Osteoblast (primary cell): ENCODE results near the gene SS18L1. TPM values are rescaled to one million over a fixed set of nuclear protein-coding genes. Genes with fewer than 3 reads are reported as not detected.

Experiments used
- DNase-seq: peaks from one replicate; pipeline ENCODE4 v3.0.0; 2011; ENCODE audit warnings: low spot score, mixed read lengths; ENCODE audit not compliant: insufficient read length; ENCODE audit errors: missing footprints
- H2AFZ ChIP-seq: 2 replicates; pipeline ENCODE4 v1.6.0; 2011; ENCODE audit warnings: mild to moderate bottlenecking, low read length
- H3K27ac ChIP-seq: 2 replicates; pipeline ENCODE4 v1.5.1; 2011; ENCODE audit warnings: mild to moderate bottlenecking, low read depth, low read length, moderate library complexity
- H3K27me3 ChIP-seq: 2 replicates; pipeline ENCODE4 v1.6.0; 2012; ENCODE audit warnings: mild to moderate bottlenecking, control low read depth, inconsistent platforms, low read length, moderate library complexity; ENCODE audit not compliant: insufficient read depth
- H3K36me3 ChIP-seq: 2 replicates; pipeline ENCODE4 v1.5.1; 2011; ENCODE audit warnings: mild to moderate bottlenecking, low read length, control low read depth, moderate library complexity; ENCODE audit not compliant: insufficient read depth
- H3K4me1 ChIP-seq: 2 replicates; pipeline ENCODE4 v1.5.1; 2011; ENCODE audit warnings: mild to moderate bottlenecking, low read length, control low read depth, moderate library complexity; ENCODE audit not compliant: insufficient read depth
- H3K4me2 ChIP-seq: 2 replicates; pipeline ENCODE4 v1.6.0; 2011; ENCODE audit warnings: mild to moderate bottlenecking, low read length; ENCODE audit not compliant: insufficient read depth
- H3K4me3 ChIP-seq: fragments of 200-600 bp; sonication (generic); 3 replicates; pipeline ENCODE4 v1.5.1; 2012; ENCODE audit warnings: mild to moderate bottlenecking, low read length, inconsistent platforms; ENCODE audit not compliant: insufficient read depth
- H3K79me2 ChIP-seq: 2 replicates; pipeline ENCODE4 v1.6.0; 2012; ENCODE audit warnings: mild to moderate bottlenecking, low read length, control low read depth, inconsistent platforms; ENCODE audit not compliant: insufficient read depth
- H3K9me3 ChIP-seq: 2 replicates; pipeline ENCODE4 v1.5.1; 2011; ENCODE audit warnings: low read depth, low read length, control low read depth
- H4K20me1 ChIP-seq: 2 replicates; pipeline ENCODE4 v1.6.0; 2012; ENCODE audit warnings: mild to moderate bottlenecking, low read length, control low read depth; ENCODE audit not compliant: insufficient read depth
- CTCF ChIP-seq: IDR thresholded peaks from 2 replicates; pipeline ENCODE4 v1.5.1; 2011; ENCODE audit warnings: mild to moderate bottlenecking, low read depth, low read length, moderate library complexity; ENCODE audit errors: extremely low read depth
- total RNA-seq: library from RNA; depleted of rRNA; stranded (reverse); fragments of >200 nt; gene quantifications from 2 replicates; pipeline ENCODE4 v1.2.3, GENCODE V29; 2012

SS18L1 gene
- total RNA-seq, 1 donor = 12.7 TPM

GRCh38 chr20:62226707-62227590 is 83.4 kb downstream of the SS18L1 start:
- no peak for DNase-seq
- Histone ChIP-seq H3K4me2 (no peak overlapping the region), H4K20me1 (no peaks in the 10 kb centered on the region), H3K27me3 (peaks cover 22% of the 10 kb centered on the region), H3K9me3 (no peaks in the 10 kb centered on the region), H3K4me1 (no peaks in the 10 kb centered on the region), H2AFZ (no peak overlapping the region), H3K4me3 (no peak overlapping the region), H3K79me2 (no peaks in the 10 kb centered on the region), H3K36me3 (no peaks in the 10 kb centered on the region), H3K27ac (no peak overlapping the region)
- TF ChIP-seq CTCF = no peak

- no peak overlapping the region for H3K27ac ChIP-seq
- H3K9me3 ChIP-seq = no peaks in the 10 kb centered on the region
- peaks cover 21% of the 10 kb centered on the region for H3K27me3 ChIP-seq
- TF ChIP-seq CTCF = no peak
- no peaks in the 10 kb centered on the region for H3K79me2 ChIP-seq
- H2AFZ ChIP-seq = no peak overlapping the region
- H3K36me3 ChIP-seq = no peaks in the 10 kb centered on the region
- no peak overlapping the region for H3K4me2 ChIP-seq
- no peaks in the 10 kb centered on the region for H4K20me1 ChIP-seq
- H3K4me3 ChIP-seq = no peak overlapping the region
- no peak for DNase-seq
- no peaks in the 10 kb centered on the region for H3K4me1 ChIP-seq
Measured at GRCh38 chr20:62227591-62227976, 84.0 kb downstream of the SS18L1 start.

GRCh38 chr20:62227977-62228958 is 84.7 kb downstream of the SS18L1 start:
- H3K27ac ChIP-seq = no peak overlapping the region
- no peak overlapping the region for H2AFZ ChIP-seq
- peaks cover 21% of the 10 kb centered on the region for H3K27me3 ChIP-seq
- H3K79me2 ChIP-seq = no peaks in the 10 kb centered on the region
- H3K4me2 ChIP-seq = no peak overlapping the region
- no peak for DNase-seq
- no peaks in the 10 kb centered on the region for H3K36me3 ChIP-seq
- H3K9me3 ChIP-seq = no peaks in the 10 kb centered on the region
- H3K4me3 ChIP-seq = no peak overlapping the region
- TF ChIP-seq CTCF = no peak
- no peaks in the 10 kb centered on the region for H4K20me1 ChIP-seq
- no peaks in the 10 kb centered on the region for H3K4me1 ChIP-seq
